GM10847 (cell line): ENCODE data around the gene RPS6KA5.

Experiments used
- POLR2A ChIP-seq: IDR thresholded peaks from 2 replicates; pipeline ENCODE4 v1.6.1; 2011; ENCODE audit not compliant: insufficient read length; ENCODE audit errors: extremely low read depth

The RPS6KA5 gene

DNA sequence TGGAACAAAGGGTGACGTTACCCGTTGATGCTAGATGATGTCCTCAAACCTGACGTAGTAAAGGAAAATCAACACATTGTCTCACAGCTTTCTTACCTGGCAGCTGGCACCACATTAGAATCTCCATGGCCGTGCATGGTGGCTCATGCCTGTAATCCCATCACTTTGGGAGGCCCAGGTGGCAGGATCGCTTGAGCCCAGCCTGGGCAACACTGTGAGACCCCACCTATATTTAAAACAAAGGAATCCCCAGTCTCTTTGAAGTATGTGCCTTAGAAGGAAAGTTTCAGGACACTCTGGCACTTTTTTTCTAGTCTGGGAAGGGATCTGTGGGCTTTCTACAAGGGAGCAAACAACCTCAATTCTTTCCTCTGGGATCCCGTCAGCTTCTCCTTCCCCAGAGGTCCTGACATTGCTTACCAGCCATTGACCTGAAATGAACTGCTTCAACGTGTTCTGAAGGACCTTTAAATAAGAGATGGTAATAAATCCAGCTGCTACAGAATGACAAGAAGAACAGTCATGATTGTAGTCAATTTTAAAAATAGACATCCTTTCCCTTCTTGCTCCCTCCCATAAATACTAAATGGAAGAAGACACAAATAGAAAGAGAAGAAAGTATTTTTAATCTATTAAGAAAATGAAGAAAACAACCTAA, 210.5 kb downstream of the RPS6KA5 start:
- no peak for TF ChIP-seq POLR2A

DNA sequence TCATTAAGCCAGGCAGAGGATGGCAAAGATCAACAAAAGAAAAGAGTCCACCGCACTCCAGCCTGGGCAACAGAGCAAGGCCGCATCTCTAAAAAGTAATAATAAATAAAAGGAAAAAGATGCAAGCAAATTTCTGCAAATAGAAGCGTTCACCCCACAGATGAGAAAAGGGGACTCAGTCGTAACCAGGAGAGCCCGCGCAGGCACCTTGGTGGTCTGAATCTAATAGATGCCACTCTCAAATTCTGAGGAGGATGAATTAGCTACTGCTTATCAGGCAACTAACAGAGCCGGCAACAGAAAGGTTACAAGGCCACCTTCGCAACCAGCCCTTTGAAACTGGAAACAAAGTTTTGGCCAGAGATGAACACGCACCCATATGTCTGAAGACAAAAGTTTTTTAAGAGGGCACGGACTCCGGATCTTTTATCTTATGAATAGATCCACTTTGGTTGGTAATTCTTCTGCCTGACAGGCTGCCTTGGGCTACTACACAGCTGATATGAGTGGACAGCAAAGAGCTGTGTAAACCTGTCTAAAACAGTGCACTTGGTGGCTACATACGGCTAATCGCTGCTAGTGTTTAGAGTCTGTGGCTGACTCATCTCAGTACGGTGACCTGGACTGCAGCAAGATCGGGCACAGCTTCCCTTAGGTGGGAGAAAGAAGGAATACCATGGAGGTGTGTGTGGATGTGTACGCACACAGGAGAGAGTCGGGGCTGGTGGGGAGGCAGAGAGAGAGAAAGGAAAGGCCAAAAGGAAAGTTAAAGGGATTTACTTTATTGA, 211.3 kb downstream of the RPS6KA5 start:
- no peak for TF ChIP-seq POLR2A

DNA sequence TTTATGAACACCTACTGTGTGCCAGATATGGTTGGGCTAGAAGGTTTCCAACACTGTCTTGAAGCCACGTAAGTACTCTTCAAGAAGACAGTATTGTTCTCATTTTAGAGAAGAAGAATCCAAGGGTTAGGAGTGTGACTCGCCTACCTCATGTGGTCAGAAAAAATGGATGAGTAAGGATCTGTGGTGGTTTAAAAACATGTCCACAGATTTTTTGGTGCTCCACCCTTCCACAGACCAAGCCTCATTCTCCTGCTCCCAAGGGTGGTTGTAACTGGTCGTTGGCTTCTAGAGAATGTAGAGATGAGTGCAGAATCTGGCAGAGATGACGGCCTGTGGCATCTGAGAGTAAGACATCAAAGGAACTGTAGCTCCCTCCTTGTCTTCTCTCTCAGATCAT, 213.9 kb downstream of the RPS6KA5 start:
- TF ChIP-seq POLR2A: no peak

DNA sequence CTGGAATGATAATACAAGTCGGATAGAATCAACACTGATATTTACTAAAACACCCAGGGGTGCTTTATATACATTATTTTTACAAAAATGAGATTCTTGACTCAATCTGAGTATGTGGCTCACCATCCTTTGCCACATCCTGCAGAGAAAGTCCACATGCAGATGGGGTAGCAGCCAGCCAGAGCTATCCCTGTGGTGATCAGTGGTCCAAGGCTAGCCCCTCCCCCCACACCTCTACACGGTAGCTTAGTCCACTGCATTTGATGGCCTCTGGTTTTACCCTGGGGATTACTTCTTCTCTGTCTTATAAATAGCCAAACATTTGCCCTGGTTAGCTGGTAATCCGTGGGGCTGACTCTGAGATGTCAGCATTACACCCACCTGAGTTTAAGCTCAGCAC, 216.1 kb downstream of the RPS6KA5 start:
- TF ChIP-seq POLR2A: no peak

DNA sequence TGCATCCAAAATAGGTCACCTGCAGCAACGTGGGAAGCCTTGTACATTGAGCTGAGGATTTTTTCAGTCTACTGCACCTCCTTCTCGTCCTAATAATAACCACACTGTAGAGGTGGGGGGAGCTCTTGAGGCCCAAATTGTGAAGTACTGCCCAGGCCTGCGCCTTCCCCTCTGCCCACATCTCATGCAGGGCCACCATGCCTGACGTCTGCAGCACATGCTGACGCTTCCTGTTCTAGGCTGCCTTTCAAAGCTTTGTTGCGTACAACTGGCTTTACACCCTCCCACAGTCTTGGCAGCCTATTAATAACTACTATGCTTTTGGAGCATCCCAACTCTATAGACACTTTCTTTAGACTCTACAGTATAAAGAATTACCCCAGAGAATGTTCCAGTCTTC, 217.7 kb downstream of the RPS6KA5 start:
- no peak for TF ChIP-seq POLR2A

DNA sequence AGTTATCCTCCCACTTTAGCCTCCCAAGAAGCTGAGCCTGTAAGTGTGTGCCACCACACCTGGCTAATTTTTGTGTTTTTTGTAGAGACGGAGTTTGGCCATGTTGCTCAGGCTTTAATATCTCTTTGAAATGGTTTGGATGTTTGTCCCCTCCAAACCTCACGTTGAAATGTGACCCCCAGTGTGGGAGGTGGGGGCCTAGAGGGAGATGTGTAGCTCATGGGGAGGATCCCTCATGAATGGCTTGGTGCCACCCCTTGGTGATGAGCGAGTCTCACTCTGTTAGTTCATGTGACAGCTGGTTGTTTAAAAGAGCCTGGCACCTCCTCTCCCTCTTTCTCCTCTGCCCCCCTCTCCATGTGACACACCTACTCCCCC, 220.6 kb downstream of the RPS6KA5 start:
- no peak for TF ChIP-seq POLR2A

DNA sequence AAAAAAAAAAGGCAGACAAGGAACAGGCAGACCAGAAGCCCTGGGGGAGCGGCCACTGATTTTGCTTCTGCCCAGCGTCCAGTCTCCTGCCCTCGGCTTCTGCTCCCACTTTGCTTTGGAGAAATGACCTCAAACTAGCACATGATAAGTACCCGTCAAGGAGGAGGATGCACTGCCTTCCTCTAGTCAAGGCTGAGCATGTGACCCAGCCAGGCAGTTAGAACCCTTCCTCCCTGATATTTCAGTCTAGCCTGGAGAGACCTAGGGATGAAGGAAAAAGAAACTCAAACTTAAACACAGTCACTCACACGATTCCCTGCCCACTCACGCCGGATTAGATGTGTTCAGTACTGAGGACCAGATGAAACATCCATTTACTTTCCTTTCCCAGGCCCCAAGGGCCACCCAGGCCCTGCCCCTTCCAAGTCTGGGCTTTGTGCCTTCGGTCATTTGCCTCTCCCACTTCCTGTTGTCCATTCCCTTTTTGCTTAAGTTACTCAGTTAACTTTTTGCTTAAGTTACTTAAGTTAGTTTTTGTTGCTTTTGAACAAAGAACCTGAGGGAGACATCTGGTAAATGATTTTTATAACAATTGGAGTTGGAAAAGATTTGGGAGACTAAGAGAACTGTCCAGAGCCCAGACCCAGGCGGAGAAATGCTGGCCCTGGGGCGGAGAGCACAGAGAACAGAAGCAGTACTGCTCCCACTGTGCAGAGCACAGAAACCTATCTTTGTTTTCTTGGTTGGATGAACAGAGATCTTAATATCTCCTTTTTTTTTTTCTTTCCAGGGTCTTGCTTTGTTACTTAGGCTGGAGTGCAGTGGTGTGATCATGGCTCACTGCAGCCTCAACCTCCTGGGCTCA, 221.2 kb downstream of the RPS6KA5 start:
- TF ChIP-seq POLR2A: no peak

DNA sequence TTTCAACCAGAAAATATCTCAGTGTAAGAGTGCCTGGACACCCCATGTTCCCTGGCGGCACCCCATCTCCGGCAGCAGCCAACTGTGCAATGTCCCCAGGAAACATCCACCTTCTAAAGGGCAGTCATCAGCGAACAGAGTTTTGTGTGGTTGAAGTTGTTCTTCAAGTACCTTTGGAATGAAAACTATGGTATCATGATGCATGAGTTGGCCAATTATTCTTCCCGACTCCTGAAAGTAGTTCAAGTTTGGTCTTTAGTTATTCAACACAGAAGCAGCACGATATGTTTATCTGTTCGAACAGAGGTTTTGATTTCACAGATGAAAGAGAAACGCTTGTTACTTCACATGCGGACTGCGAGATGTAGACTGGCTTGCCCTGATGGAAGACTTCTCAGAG, 223.1 kb downstream of the RPS6KA5 start:
- no peak for TF ChIP-seq POLR2A

DNA sequence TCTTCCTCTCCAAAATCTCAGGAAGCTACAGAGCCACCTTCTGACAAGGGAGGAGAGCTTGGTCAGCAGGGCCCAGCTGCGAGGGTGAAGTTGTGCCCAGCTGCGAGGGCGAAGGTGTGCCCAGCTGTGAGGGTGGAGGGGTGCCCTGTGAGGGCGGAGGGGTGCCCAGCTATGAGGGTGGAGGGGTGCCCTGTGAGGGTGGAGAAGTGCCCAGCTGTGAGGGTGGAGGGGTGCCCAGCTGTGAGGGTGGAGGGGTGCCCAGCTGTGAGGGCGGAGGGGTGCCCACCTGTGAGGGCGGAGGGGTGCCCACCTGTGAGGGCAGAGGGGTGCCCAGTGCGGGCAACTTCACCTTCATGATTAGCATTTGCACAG, 223.8 kb downstream of the RPS6KA5 start:
- no peak for TF ChIP-seq POLR2A

DNA sequence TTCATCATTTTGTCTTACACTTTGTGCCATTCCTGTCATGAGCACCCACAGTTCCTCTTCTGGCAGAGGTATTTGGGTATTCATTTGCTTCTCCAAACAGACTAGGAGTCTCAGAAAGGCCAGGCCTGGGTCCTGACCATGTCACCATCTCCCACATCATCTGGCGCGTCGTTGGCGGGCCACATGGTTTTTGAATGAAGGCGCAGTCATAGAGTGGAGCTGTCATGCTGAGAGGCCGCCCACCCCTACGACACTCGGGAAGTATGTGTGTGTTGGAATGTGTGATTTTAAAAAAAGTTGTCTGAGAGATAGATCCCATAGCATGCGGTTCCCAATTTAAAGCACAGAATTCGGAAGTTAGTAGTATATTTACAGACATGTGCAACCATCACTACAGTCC, 228.6 kb downstream of the RPS6KA5 start:
- no peak for TF ChIP-seq POLR2A

DNA sequence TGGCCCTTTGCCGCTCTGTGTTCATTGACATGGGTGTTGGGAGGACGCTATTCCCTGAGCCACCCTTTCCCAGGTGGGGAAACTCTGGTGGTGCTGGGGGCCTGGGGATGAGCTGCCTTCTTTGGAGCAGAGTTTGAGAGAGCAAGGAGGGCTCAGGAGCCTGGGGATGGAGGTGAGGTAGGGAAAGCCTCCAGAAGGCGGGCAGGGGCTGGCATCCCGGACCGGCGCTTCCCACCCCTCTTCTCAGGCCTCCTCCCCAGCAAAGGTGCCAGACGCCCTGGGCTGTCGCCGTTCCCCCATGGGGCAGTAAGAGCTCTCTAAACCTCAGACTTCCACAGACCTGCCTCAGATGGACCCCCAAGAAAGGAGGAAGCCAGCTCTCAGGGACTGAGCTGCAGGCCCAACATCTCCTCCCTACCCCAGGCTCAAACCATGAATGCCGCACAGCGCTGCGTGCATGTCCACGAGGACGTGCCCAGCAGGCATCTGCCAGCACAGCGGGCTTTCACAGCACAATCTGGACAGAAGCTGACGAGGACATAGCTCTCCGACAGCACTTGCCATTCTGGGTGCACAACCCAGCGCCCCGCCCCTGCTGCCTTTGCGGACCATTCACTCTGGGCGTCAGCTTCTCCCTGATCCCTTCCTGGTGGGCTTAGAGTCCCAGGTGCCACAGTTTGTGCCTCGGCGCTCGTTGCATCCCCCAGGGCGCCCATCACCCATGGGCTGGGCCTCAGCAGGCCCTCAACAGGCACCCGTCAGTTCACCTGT, 229.3 kb downstream of the RPS6KA5 start:
- no peak for TF ChIP-seq POLR2A

DNA sequence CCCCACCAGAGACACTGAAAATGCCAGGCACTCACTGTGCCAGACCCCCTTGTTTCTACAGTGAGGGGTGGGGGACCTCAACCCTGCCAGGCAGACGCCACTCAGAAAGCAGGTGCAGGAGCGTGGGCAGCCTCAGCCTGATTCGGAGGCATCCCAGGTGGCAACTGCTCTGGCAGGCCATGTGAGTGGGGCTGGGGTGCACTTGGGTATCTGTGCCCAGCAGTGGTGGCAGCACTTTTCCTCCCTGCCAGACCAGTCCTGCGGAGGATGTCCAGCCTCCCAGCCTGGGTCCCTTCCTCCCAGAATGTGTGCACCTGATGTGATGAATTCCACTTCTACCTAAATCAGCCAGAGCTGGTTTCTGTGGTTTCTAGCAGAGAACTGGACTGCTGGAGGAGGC, 230.8 kb downstream of the RPS6KA5 start:
- TF ChIP-seq POLR2A: no peak

DNA sequence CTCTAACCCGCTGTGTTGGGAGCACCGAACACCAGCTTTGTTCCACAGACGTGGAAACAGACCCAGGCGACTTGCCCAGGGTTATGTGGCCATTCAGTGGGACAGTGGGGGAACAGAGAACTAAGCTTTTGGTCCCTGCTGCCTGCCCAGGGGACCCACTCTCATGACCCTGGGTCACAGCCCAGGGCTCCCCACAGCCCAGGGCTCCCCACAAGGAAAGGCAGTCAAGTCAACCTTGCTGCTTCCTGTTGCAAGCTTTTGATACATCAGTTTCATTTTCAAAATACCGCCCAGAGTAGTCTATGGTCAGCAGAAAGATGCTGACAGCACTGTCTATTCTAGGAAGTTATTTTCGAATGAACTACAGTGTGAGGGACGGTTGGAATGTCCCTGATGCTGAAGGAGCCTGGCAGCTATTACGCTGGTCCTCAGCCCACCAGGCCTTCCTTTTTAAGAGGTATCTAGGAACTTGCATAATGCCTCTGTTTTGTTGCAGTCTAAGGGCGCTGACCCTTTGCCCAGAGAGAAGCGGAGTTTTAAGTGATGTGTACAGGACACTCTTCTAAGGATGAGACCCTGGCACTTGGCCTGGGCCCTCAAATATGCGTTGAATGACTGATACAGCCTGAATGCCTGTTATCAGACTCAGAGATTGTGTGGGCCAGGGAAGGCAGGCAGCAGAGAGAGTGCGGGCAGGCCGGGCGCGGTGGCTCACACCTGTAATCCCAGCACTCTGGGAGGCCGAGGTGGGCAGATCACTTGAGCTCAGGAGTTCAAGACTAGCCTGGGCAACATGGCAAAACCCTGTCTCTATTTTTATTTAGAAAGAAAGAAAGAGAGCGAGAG, 231.6 kb downstream of the RPS6KA5 start:
- no peak for TF ChIP-seq POLR2A

DNA sequence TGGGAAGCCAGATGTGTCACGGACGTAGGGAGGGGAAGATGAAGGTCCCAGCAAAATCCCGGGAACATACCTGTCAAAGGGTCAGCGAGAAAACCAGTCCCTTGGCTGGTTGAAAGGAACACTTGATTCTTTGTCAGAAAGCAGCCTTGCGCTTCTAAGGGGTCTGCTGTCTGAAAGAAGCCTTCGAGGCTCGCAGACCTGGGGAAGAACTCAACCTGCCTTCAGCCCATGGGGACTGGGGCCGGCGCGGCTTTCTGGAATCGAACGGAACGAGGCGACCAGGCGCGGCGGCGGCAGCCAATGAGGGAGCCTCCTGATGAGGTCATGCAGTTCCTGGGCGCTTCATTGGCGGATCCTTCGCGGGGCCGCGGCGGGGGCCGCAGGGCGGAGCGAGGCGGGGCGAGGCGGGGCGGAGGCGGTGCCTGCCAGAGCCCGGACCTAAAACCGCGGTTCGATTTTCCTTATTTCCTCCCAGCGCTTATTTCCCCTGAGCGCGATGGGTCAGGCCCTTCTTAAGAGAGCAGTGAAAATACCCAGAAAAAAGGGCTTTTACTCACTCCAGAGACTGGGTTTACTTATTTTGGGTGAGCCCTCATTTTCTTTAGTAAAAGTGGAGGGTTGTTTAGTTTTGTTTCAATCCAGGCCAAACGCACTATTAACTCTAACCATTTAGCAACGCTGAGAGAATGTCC, 232.4 kb downstream of the RPS6KA5 start:
- no peak for TF ChIP-seq POLR2A

DNA sequence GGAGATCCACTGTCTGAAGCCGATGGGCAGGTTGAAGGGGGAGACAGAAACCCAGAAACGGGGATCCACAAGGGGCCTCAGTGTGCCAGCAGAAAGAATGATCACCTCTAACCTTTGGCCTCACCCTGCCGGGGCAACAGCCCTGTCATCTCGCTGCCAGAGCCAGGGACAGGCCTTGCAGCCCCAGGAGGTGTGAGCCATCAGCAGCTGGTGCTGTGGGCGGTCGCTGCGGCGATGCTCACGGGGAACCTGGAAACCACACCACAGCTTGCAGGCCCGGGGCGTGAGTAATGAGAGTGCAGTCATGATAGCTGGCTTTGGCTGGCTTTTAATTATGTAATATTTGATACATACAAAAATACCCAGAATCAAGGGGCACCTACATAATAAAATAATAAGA, 239.5 kb downstream of the RPS6KA5 start:
- no peak for TF ChIP-seq POLR2A
